K562 (cell line): ENCODE measurements around the gene TANC1. TPM values are rescaled to one million over a fixed set of nuclear protein-coding genes. Genes with fewer than 3 reads are reported as not detected.

ENCODE experiments used
- ATAC-seq: fragments of 200-7000 bp; cut with Tn5 transposase; 3 replicates; pipeline ENCODE4 v1.9.1; 2020; ENCODE audit warnings: moderate library complexity
- BruUV-seq: library from RNA; stranded (reverse); fragments of 400-500 nt; replicated peaks from 2 replicates; lab custom pipeline; 2021; lab: Mats Ljungman, UMichigan
- CTCF ChIA-PET: fragments of 300-600 bp; formaldehyde crosslinking; extraction: SDS; loops from one replicate; lab custom pipeline; 2021; ENCODE audit warnings: low intra/inter-chr PET ratio; lab: Yijun Ruan, JAX
- POLR2A ChIA-PET: fragments of 300-600, 350-650 bp; sonication (Branson Sonifier 250); formaldehyde crosslinking; extraction: SDS; loops from one replicate; lab custom pipeline; 2021; ENCODE audit warnings: antibody characterized with exemption, inconsistent platforms; lab: Yijun Ruan, JAX
- DNase-seq, 4 experiments: peaks; one replicate each; pipeline versions ENCODE4 v3.0.0 to v3.0.0-alpha.2; 2011 to 2018; ENCODE audit warnings: low spot score in 3 of 4, mixed read lengths in 3 of 4; ENCODE audit errors: extremely low read depth in 1 of 4
- FAIRE-seq: peaks from 2 replicates; lab custom pipeline; 2011; peaks lifted over from hg19 to GRCh38; lab: Jason Lieb, UNC
- H2AFZ ChIP-seq: 2 replicates; pipeline ENCODE4 v1.6.0; 2011; ENCODE audit warnings: low read depth, low read length, control low read depth, inconsistent platforms
- H3K27ac ChIP-seq: fragments of 200-600 bp; 3 replicates; pipeline ENCODE4 v1.8.0; 2011; ENCODE audit warnings: low read depth, mild to moderate bottlenecking, control low read depth, inconsistent platforms, low read length, moderate library complexity, mixed read lengths; ENCODE audit errors: extremely low read depth
- H3K27me3 ChIP-seq, 2 experiments: fragments of 300-600 bp in 1 of 2; 2 replicates in 1 of 2; 3 replicates in 1 of 2; pipeline versions ENCODE4 v1.6.0 to v1.8.0; 2011; ENCODE audit warnings: inconsistent platforms in 2 of 2, low read length in 2 of 2, mild to moderate bottlenecking in 1 of 2, mixed read lengths in 1 of 2, moderate library complexity in 1 of 2; ENCODE audit not compliant: control insufficient read depth in 2 of 2, insufficient read depth in 2 of 2
- H3K36me3 ChIP-seq: fragments of 300-600 bp; 3 replicates; pipeline ENCODE4 v1.8.0; 2011; ENCODE audit warnings: mild to moderate bottlenecking, low read length, inconsistent platforms; ENCODE audit not compliant: control insufficient read depth, insufficient read depth
- H3K4me1 ChIP-seq, 2 experiments: fragments of 200-600 bp in 1 of 2; replicated peaks in 1 of 2; 2 replicates in 1 of 2; 3 replicates in 1 of 2; pipeline versions ENCODE4 v1.5.1 to v1.8.0; 2011; ENCODE audit warnings: inconsistent platforms in 2 of 2, low read length in 2 of 2, mild to moderate bottlenecking in 1 of 2, mixed read lengths in 1 of 2, moderate library complexity in 1 of 2; ENCODE audit not compliant: control insufficient read depth in 2 of 2, insufficient read depth in 2 of 2
- H3K4me2 ChIP-seq: 2 replicates; pipeline ENCODE4 v1.6.1; 2011; ENCODE audit warnings: low read length, control low read depth, inconsistent platforms, mixed read lengths; ENCODE audit not compliant: insufficient read depth
- H3K4me3 ChIP-seq: fragments of 200-600 bp; sonication (generic), shearing (Covaris generic); 2 replicates; pipeline ENCODE4 v1.5.1; 2016; ENCODE audit warnings: control low read depth, inconsistent platforms
- H3K79me2 ChIP-seq: fragments of 200-600 bp; 3 replicates; pipeline ENCODE4 v1.8.0; 2011; ENCODE audit warnings: low read length, inconsistent platforms; ENCODE audit not compliant: control insufficient read depth, insufficient read depth
- H3K9ac ChIP-seq, 2 experiments: 2 replicates each; pipeline versions ENCODE4 v1.6.0 to v1.6.1; 2011; ENCODE audit warnings: low read depth in 2 of 2, low read length in 2 of 2, control low read depth in 1 of 2, inconsistent platforms in 1 of 2, mild to moderate bottlenecking in 1 of 2, mixed read lengths in 1 of 2; ENCODE audit not compliant: insufficient read depth in 1 of 2
- H3K9me1 ChIP-seq: one replicate; pipeline ENCODE4 v1.6.0; 2011; ENCODE audit warnings: inconsistent platforms, mild to moderate bottlenecking, low read length, moderate library complexity; ENCODE audit not compliant: control insufficient read depth, insufficient read depth
- H3K9me3 ChIP-seq: replicated peaks from 2 replicates; pipeline ENCODE4 v1.5.1; 2011; ENCODE audit warnings: low read depth, low read length, inconsistent platforms; ENCODE audit not compliant: control insufficient read depth, insufficient read depth
- H4K20me1 ChIP-seq: replicated peaks from 2 replicates; pipeline ENCODE4 v1.6.1; 2011; ENCODE audit warnings: low read length, inconsistent platforms, mixed read lengths; ENCODE audit not compliant: control insufficient read depth, insufficient read depth
- FOXM1 ChIP-seq, 2 experiments: fragments of 450-650 bp in 1 of 2; sonication (generic) in 1 of 2; formaldehyde crosslinking in 1 of 2; IDR thresholded peaks; 2 replicates each; pipeline versions ENCODE4 v1.6.1 to v1.9.0; 2017 to 2022; ENCODE audit warnings: low read depth in 2 of 2, mild to moderate bottlenecking in 2 of 2, missing genetic modification reagents in 1 of 2, moderate library complexity in 1 of 2
- HSF4 ChIP-seq: fragments of 250-450 bp; sonication (Bioruptor Pico); IDR thresholded peaks from 2 replicates; pipeline ENCODE4 v2.1.2; 2022; ENCODE audit warnings: mild to moderate bottlenecking, moderate library complexity, borderline replicate concordance
- KAT7 ChIP-seq: sonication (generic); formaldehyde crosslinking; IDR thresholded peaks from 2 replicates; pipeline ENCODE4 v1.8.0; 2022; ENCODE audit warnings: missing genetic modification reagents, mild to moderate bottlenecking, borderline replicate concordance
- MGA ChIP-seq: fragments of 450-650 bp; IDR thresholded peaks from 2 replicates; pipeline ENCODE4 v1.6.1; 2016; ENCODE audit warnings: mild to moderate bottlenecking, moderate library complexity
- WGBS: fragments of 100-300 bp; shearing (Covaris generic); methylation state at CpG from one replicate; pipeline ENCODE4 v1.1.6; 2016; ENCODE audit warnings: low coverage, mixed read lengths; ENCODE audit not compliant: insufficient coverage; ENCODE audit errors: missing lambda C conversion rate; 5-methylcytosine and 5-hydroxymethylcytosine counted together
- in situ Hi-C: fragments of 300-500 bp; cut with MboI; formaldehyde crosslinking; loops from 4 replicates; pipeline ENCODE4 v1.15.0; 2018; ENCODE audit warnings: inconsistent platforms, mixed read lengths
- intact Hi-C: fragments of 100-400 bp; cut with micrococcal nuclease; formaldehyde crosslinking; loops from 2 replicates; pipeline ENCODE4 v1.14.2; 2022
- polyA plus RNA-seq, 8 experiments: library from polyadenylated mRNA; depleted of rRNA in 4 of 8; stranded (reverse) in 5 of 8; unstranded in 3 of 8; fragments of >200 nt; fragmentation: Nextera tagmentation in 2 of 8; fragmentation: Illumina TruSeq in 1 of 8; extraction: Ambion mirVana in 2 of 8; extraction: Trizol in 1 of 8; gene quantifications; 2 replicates each; pipeline versions ENCODE4 v1.2.1 to v1.2.3, GENCODE V29; 2011 to 2014; ENCODE audit warnings: inconsistent platforms in 1 of 8, missing spikeins in 1 of 8
- total RNA-seq, 7 experiments: library from RNA; depleted of rRNA in 6 of 7; stranded (reverse); fragments of >200 nt in 6 of 7; fragmentation: Illumina TruSeq in 2 of 7; extraction: Trizol in 2 of 7; gene quantifications; 2 replicates each; pipeline versions ENCODE4 v1.2.1 to v1.2.3, GENCODE V29; 2011 to 2021; ENCODE audit warnings: low replicate concordance in 1 of 7
- TF ChIP-seq, protein P1 (sequence below): sonication (generic); IDR thresholded peaks from 2 replicates; pipeline ENCODE4 v1.6.1; 2016

TANC1 gene
- total and polyA plus RNA-seq, 9 of the 15 experiments (the other 6 are each of a cell fraction or from before 2014, with no cell fraction given) = under 0.01 to 0.20 (median 0.07) TPM; not detected in 1

GRCh38 chr2:159262904-159263303 lies 294.5 kb downstream of the TANC1 start:
- no peak for FAIRE-seq
- 83% methylated on average over 5 of the region's 5 CpGs for WGBS
- Histone ChIP-seq H2AFZ (no peak overlapping the region), H3K4me3 (no peak overlapping the region), H3K27me3 (no peaks in the 10 kb centered on the region), H3K9me1 (no peaks in the 10 kb centered on the region), H3K36me3 (no peaks in the 10 kb centered on the region), H3K9me3 (no peaks in the 10 kb centered on the region), H4K20me1 (no peaks in the 10 kb centered on the region), H3K9ac (no peak overlapping the region), H3K79me2 (no peaks in the 10 kb centered on the region), H3K27ac (no peak overlapping the region), H3K4me1 (peaks cover 16% of the 10 kb centered on the region in 2 experiments), H3K4me2 (no peak overlapping the region)
- CTCF ChIA-PET = no interaction called here
- POLR2A ChIA-PET = interaction anchor here (0.6 to 0.9 kb wide), 2 partner anchors 9 to 76 kb away, joined by 3 read pairs; no protein-coding TSS in a partner anchor
- in situ Hi-C loops = no loop called here
- DNase-seq = no peak
- BruUV-seq = no TSS peak
- intact Hi-C loops = no loop called here
- ATAC-seq = no peak
- TF ChIP-seq KAT7 (CRISPR knock-in tag) (no peak), FOXM1 (IDR thresholded peaks at IDR 0.05; ENCODE audit: low read depth) (no peak), FOXM1 (CRISPR knock-in tag; IDR thresholded peaks at IDR 0.05; ENCODE audit: low read depth) (no peak), HSF4 (CRISPR knock-in tag) (no peak), MGA (no peak)
- TF ChIP-seq, protein P1, sequence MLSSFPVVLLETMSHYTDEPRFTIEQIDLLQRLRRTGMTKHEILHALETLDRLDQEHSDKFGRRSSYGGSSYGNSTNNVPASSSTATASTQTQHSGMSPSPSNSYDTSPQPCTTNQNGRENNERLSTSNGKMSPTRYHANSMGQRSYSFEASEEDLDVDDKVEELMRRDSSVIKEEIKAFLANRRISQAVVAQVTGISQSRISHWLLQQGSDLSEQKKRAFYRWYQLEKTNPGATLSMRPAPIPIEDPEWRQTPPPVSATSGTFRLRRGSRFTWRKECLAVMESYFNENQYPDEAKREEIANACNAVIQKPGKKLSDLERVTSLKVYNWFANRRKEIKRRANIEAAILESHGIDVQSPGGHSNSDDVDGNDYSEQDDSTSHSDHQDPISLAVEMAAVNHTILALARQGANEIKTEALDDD = no peak
